ENCODE data around the gene F2RL2.

F2RL2 gene

GRCh38 chr5:76583163-76584047 is 39.8 kb downstream of the F2RL2 start:
- DNase-seq: no peak

- DNase-seq: no peak
These were observed 40.7 kb downstream of the F2RL2 start for GRCh38 chr5:76582230-76583162.

GRCh38 chr5:76580981-76581380 is 42.2 kb downstream of the F2RL2 start:
- no peak for DNase-seq

- DNase-seq: no peak
These were observed 43.9 kb downstream of the F2RL2 start for GRCh38 chr5:76579166-76579937.

- DNase-seq: no peak
These were observed 46.2 kb downstream of the F2RL2 start for GRCh38 chr5:76576996-76577395.

- DNase-seq: no peak
These were observed 46.8 kb downstream of the F2RL2 start for GRCh38 chr5:76576450-76576849.

GRCh38 chr5:76571559-76571958 is 51.6 kb downstream of the F2RL2 start:
- no peak for DNase-seq

GRCh38 chr5:76570153-76570552 is 53.0 kb downstream of the F2RL2 start:
- no peak for DNase-seq

Measured in right kidney (tissue), 1 donor.